GM19438 (cell line): ENCODE data around the gene ANAPC13.
A peak's percentile ranks its signal among the peaks of the same experiment; 100 is the strongest.

Experiments
- ATAC-seq: cut with Tn5 transposase; IDR thresholded peaks from one replicate; pipeline ENCODE4 v1.9.1; 2021; ENCODE audit warnings: low read depth; ENCODE audit not compliant: unreplicated experiment

ANAPC13 gene

GRCh38 chr3:134485718-134486576 is at the start of gene ANAPC13, which contains the start of gene CEP63:
TSS of gene ANAPC13 (minus strand) at chr3:134485985. CDS start at chr3:134482904, 3,081 bp downstream.
TSS of gene CEP63 (plus strand) at chr3:134486057. CDS start at chr3:134495321, 9,264 bp downstream.
- ATAC-seq, result peak; percentile 77

- ATAC-seq, result no peak
These were observed 49.6 kb upstream of the ANAPC13 start for GRCh38 chr3:134535186-134535970.

- no peak for ATAC-seq
These were observed 47.7 kb upstream of the ANAPC13 start for GRCh38 chr3:134533493-134533892.

- ATAC-seq, result no peak
These were observed 41.9 kb upstream of the ANAPC13 start for GRCh38 chr3:134527538-134528186.

- ATAC-seq, result no peak
These were observed 41.3 kb upstream of the ANAPC13 start for GRCh38 chr3:134527037-134527436.

- no peak for ATAC-seq
These were observed 40.5 kb upstream of the ANAPC13 start for GRCh38 chr3:134526319-134526718.

- ATAC-seq, result no peak
These were observed 39.5 kb upstream of the ANAPC13 start for GRCh38 chr3:134525293-134525692.

GRCh38 chr3:134522541-134522940 is 36.8 kb upstream of the ANAPC13 start:
- no peak for ATAC-seq

GRCh38 chr3:134517791-134518190 is 32.0 kb upstream of the ANAPC13 start:
- no peak for ATAC-seq

- no peak for ATAC-seq
These were observed 31.1 kb upstream of the ANAPC13 start for GRCh38 chr3:134516905-134517304.

- ATAC-seq, result no peak
These were observed 25.7 kb upstream of the ANAPC13 start for GRCh38 chr3:134511500-134511899.

- no peak for ATAC-seq
These were observed 19.7 kb upstream of the ANAPC13 start for GRCh38 chr3:134505485-134505884.

GRCh38 chr3:134504132-134504531 is 18.3 kb upstream of the ANAPC13 start:
- no peak for ATAC-seq

GRCh38 chr3:134503266-134503665 is 17.5 kb upstream of the ANAPC13 start:
- no peak for ATAC-seq

GRCh38 chr3:134496471-134497071 is 10.8 kb upstream of the ANAPC13 start:
- no peak for ATAC-seq

GRCh38 chr3:134495980-134496379 is 10.2 kb upstream of the ANAPC13 start:
- no peak for ATAC-seq

GRCh38 chr3:134494495-134494894 is 8.7 kb upstream of the ANAPC13 start:
- no peak for ATAC-seq

- no peak for ATAC-seq
These were observed 1.6 kb upstream of the ANAPC13 start for GRCh38 chr3:134487406-134487805.

- ATAC-seq, result peak; percentile 7
These were observed 824 bp upstream of the ANAPC13 start for GRCh38 chr3:134486577-134487041.

GRCh38 chr3:134485075-134485717 is 589 bp downstream of the ANAPC13 start:
- peak; percentile 11 for ATAC-seq
